Nephron progenitor cell (in vitro differentiated cells): Measurements from ENCODE around the gene WASF2.

ENCODE experiments used
- DNase-seq: peaks from one replicate; pipeline ENCODE4 v3.0.0; 2021
- H3K27ac Mint-ChIP-seq: 2 replicates; pipeline ENCODE4 v1.8.0; 2021; ENCODE audit warnings: mild to moderate bottlenecking, moderate library complexity, mixed read lengths
- H3K27me3 Mint-ChIP-seq: 2 replicates; pipeline ENCODE4 v1.8.0; 2021; ENCODE audit warnings: mild to moderate bottlenecking, low read depth, mixed read lengths; ENCODE audit not compliant: poor library complexity
- H3K36me3 Mint-ChIP-seq: 2 replicates; pipeline ENCODE4 v1.8.0; 2021; ENCODE audit warnings: low read depth, mixed read lengths
- H3K4me1 Mint-ChIP-seq: 2 replicates; pipeline ENCODE4 v1.8.0; 2021; ENCODE audit warnings: mixed read lengths
- H3K4me3 Mint-ChIP-seq: 2 replicates; pipeline ENCODE4 v1.8.0; 2021; ENCODE audit warnings: mild to moderate bottlenecking, moderate library complexity, mixed read lengths
- H3K9me3 Mint-ChIP-seq: 2 replicates; pipeline ENCODE4 v1.8.0; 2021; ENCODE audit warnings: mild to moderate bottlenecking, moderate library complexity, mixed read lengths
- CTCF ChIP-seq: fragments of 200-600 bp; sonication (generic); IDR thresholded peaks from 2 replicates; pipeline ENCODE4 v1.5.0; 2021; ENCODE audit warnings: antibody characterized with exemption

Gene WASF2

GRCh38 chr1:27366113-27366410 is 123.9 kb downstream of the WASF2 start:
- Mint-ChIP-seq H3K4me3 (peak overlapping the region; percentile 86), H3K4me1 (peaks cover 56% of the 10 kb centered on the region), H3K36me3 (no peaks in the 10 kb centered on the region), H3K27ac (peak overlapping the region; percentile 66), H3K27me3 (peaks cover 10% of the 10 kb centered on the region), H3K9me3 (no peaks in the 10 kb centered on the region)
- peak; percentile 93 for DNase-seq
- no peak for TF ChIP-seq CTCF

DNA sequence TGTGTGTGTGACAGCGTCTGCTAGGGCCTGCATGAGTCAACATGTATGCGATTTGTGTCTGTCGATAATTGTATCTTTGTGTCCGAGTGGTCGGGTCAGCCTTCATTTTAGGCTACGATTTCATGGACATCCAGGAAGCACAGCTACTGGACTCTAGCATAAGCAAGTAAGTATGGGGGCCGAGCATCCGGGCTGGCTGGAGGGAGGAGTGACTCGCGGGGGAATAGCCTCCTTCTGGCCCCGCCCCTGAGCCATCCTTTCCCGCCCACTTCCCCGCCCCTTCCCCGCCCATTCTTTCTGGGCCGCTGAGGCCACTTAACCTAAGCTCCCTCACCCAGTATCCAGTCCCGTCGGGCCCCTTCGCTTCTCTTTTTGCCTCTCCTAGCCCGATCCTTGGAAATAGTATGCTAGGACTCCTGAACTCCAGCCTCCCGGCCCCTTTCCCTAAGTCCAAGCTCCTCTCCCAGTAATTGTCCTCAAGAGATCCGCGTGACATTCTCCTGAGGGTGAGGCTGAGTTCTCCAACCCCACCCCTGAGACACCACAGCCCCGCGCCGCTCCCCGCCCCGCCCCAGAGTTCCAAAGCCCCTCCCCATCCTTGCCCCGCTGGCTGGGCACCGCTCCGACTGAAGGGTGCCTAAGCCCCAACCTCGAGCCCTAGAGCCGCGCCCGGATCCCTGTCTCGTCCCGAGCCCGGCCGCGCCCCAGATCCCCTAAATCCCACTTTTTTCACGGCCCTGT is 124.4 kb downstream of the WASF2 start:
- H3K36me3 Mint-ChIP-seq = no peaks in the 10 kb centered on the region
- no peaks in the 10 kb centered on the region for H3K9me3 Mint-ChIP-seq
- H3K27me3 Mint-ChIP-seq = peaks cover 15% of the 10 kb centered on the region
- TF ChIP-seq CTCF = no peak
- H3K4me3 Mint-ChIP-seq = peak overlapping the region; percentile 86
- peak; percentile 90 for DNase-seq
- H3K27ac Mint-ChIP-seq = peak overlapping the region; percentile 66
- H3K4me1 Mint-ChIP-seq = peaks cover 59% of the 10 kb centered on the region

DNA sequence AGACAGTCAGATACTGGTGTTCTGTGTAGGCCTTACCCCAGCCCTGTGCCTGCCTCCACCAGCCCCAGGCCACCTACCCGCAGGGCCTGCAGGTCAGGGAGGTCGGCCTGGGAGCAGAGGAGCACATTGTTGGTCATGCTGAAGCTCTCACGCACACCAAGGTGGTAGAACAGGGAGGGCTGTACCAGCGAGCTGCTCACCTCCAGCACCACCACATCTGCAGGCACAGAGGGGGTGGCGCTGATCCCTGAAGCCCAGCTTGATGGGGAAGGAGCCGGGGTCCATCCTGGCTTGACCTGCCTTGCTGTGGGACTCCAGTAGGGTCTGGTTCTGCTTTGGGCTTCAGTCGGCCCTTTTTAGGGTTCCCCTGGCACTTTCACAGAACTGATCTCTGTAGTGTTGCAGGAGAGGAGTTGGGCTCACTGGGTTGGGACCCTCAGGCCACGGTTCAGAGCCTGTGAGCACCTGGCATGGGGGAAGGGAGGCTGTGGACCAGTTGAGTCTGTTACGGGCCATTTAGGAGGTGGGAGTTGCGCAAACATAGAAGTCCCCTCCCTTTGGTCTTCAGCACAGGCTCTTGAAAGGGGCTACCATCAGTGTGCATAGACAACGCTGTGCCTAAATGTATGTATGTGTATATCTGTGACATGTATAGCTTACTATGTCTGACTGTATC is 125.1 kb downstream of the WASF2 start:
- H3K27ac Mint-ChIP-seq = peak overlapping the region; percentile 59
- H3K4me1 Mint-ChIP-seq = peaks cover 64% of the 10 kb centered on the region
- peak; percentile 27 for DNase-seq
- H3K27me3 Mint-ChIP-seq = peaks cover 19% of the 10 kb centered on the region
- no peak for TF ChIP-seq CTCF
- peak overlapping the region; percentile 86 for H3K4me3 Mint-ChIP-seq
- H3K9me3 Mint-ChIP-seq = no peaks in the 10 kb centered on the region
- no peaks in the 10 kb centered on the region for H3K36me3 Mint-ChIP-seq

DNA sequence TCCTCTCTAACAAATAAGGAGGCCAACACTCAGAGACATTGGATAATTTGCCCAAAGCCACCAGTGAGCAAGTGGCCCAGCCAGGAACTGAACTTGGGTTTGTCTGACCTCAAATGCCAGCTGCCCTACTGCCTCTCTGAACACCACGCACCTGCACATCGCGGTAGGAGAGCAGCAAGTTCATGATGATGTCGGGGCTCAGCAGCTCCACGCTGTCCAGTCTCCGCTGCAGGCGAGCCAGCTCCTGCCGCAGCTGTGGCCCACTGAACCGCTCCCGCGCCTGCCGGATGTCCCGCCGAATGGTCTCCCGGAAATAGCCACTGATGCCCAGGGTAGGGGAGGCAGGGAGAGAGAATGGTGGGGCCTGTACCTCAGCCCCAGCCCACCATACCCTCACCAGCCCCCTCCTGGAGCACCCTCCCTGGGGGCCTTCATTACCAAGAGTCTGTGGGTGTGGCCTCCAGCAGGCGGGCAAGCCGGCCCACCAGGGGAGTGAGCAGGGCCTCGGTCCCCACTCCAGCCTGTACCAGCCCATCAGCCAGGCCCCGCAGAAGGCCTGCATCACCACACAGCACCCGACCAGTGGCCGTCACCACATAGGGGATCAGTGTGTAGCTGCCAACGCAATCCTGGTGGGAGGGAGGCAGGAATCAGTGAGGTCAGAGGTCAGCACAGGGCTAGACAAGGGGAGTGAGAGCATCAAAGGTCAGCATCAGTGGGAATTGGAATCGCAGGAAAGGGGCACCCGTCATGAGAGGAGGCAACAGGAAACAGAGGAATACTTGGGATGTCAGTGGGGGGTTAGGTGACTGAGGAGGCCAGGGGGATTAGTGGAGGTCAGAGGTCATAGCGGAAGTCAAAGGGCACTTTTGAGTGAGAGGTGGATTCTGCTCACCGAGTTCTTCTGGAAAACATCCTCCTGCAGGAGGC is 125.9 kb downstream of the WASF2 start:
- peak; percentile 50 for DNase-seq
- H3K27me3 Mint-ChIP-seq = peaks cover 25% of the 10 kb centered on the region
- peaks cover 72% of the 10 kb centered on the region for H3K4me1 Mint-ChIP-seq
- peak overlapping the region; percentile 51 for H3K4me3 Mint-ChIP-seq
- peaks cover 2% of the 10 kb centered on the region for H3K36me3 Mint-ChIP-seq
- H3K9me3 Mint-ChIP-seq = no peaks in the 10 kb centered on the region
- no peak for TF ChIP-seq CTCF
- H3K27ac Mint-ChIP-seq = peak overlapping the region; percentile 53

DNA sequence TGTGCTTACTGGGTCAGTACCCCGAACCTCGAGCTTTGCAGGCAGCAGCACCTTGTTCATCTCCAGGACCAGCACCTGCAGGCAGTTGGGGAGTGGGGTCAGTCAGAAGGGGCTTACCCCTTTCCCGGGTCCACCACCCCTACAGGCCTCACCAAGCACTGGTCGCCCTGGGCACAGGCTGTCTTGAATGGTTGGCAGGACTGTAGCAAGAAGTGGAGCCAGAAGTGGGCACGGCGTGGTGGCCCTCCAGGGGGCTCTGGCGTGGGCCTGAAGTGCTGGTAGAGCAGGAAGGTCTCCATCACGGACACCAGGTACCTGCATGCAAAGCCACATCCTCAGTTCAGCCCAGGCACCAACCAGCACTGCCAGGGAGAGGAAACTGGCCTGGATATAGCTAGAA is 128.4 kb downstream of the WASF2 start:
- Mint-ChIP-seq H3K36me3 (peaks cover 5% of the 10 kb centered on the region), H3K4me1 (peaks cover 64% of the 10 kb centered on the region), H3K27ac (no peak overlapping the region), H3K4me3 (peak overlapping the region; percentile 75), H3K9me3 (no peaks in the 10 kb centered on the region), H3K27me3 (peaks cover 40% of the 10 kb centered on the region)
- no peak for TF ChIP-seq CTCF
- DNase-seq = no peak
